HUES48 (cell line): ENCODE results near the gene DHODH.

Experiments
- H3K27ac ChIP-seq: one replicate; pipeline ENCODE4 v1.7.0; 2013; ENCODE audit warnings: low read depth, low read length, inconsistent platforms
- H3K27me3 ChIP-seq: 2 replicates; pipeline ENCODE4 v1.6.1; 2013; ENCODE audit warnings: mild to moderate bottlenecking, low read length; ENCODE audit not compliant: control insufficient read depth, insufficient read depth
- H3K36me3 ChIP-seq: 2 replicates; pipeline ENCODE4 v1.6.1; 2013; ENCODE audit warnings: low read length; ENCODE audit not compliant: control insufficient read depth, insufficient read depth
- H3K4me1 ChIP-seq: 2 replicates; pipeline ENCODE4 v1.6.1; 2013; ENCODE audit warnings: mild to moderate bottlenecking, low read length; ENCODE audit not compliant: control insufficient read depth, insufficient read depth
- H3K4me3 ChIP-seq: 2 replicates; pipeline ENCODE4 v1.5.1; 2013; ENCODE audit warnings: mild to moderate bottlenecking, low read depth, low read length
- H3K9ac ChIP-seq: 2 replicates; pipeline ENCODE4 v1.6.1; 2013; ENCODE audit warnings: mild to moderate bottlenecking, low read depth, low read length, moderate library complexity
- H3K9me3 ChIP-seq: 2 replicates; pipeline ENCODE4 v1.6.1; 2013; ENCODE audit warnings: low read length; ENCODE audit not compliant: control insufficient read depth, insufficient read depth

The DHODH gene

GRCh38 chr16:72008424-72009216 is at the start of gene DHODH:
Gene DHODH (plus strand): TSS chr16:72008744. CDS start chr16:72008765, 21 bp downstream.
- peak within 1 kb of the TSS; percentile 86 for H3K9ac ChIP-seq
- no peaks in the 10 kb centered on the region for H3K9me3 ChIP-seq
- H3K4me1 ChIP-seq = no peaks in the 10 kb centered on the region
- no peaks in the 10 kb centered on the region for H3K27me3 ChIP-seq
- peak within 1 kb of the TSS; percentile 30 for H3K27ac ChIP-seq
- H3K36me3 ChIP-seq = peaks cover 21% of the 10 kb centered on the region
- peak within 1 kb of the TSS; percentile 82 for H3K4me3 ChIP-seq

DNA sequence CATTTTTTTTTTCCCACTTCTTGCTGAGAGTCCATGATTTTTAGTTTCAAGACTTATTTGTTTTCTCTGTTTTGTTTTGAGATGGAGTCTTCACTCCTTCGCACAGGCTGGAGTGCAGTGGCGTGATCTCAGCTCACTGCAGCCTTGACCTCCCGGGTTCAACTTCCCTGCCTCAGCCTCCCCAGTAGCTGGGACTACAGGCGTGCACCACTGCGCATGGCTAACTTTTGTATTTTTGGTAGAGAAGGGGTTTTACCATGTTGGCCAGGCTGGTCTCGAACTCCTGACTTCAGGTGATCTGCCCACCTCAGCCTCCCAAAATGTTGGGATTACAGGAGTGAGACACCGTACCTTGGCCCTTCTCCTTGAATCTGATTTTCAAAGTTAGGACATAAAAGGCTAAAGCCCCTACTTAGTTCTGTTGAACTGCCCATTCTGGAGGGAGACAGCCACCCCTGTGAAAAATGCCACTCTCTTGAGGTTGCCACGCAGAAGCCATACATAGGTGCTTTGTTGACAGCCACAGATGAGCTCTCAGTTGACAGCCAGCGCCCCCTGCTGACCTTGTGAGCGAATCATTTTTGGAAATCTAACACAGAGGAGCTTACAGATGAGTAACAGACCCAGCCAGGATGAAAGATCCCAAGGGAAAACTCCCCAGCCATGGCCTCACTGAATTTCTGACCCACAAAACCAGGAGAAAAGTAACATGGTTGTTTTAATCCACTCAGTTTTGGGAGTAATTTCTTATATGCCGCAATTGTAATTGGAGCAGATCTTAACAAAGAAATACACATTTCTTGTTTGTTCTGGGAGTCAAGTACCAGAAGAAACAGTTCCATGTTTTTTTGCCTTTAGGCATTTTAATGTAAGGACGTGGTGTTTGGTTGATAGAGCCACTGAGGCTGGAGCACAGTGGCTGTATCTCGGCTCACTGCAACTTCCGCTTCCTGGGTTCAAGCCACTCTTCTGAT is 47.2 kb upstream of the DHODH start:
- Histone ChIP-seq H3K4me1 (no peaks in the 10 kb centered on the region), H3K27ac (no peak overlapping the region), H3K9ac (no peak overlapping the region), H3K4me3 (no peak overlapping the region), H3K27me3 (no peaks in the 10 kb centered on the region), H3K36me3 (no peaks in the 10 kb centered on the region), H3K9me3 (no peaks in the 10 kb centered on the region)

GRCh38 chr16:71963125-71963875 is 45.2 kb upstream of the DHODH start:
- Histone ChIP-seq H3K27ac (no peak overlapping the region), H3K9ac (no peak overlapping the region), H3K36me3 (no peaks in the 10 kb centered on the region), H3K4me3 (no peak overlapping the region), H3K4me1 (no peaks in the 10 kb centered on the region), H3K9me3 (no peaks in the 10 kb centered on the region), H3K27me3 (no peaks in the 10 kb centered on the region)

DNA sequence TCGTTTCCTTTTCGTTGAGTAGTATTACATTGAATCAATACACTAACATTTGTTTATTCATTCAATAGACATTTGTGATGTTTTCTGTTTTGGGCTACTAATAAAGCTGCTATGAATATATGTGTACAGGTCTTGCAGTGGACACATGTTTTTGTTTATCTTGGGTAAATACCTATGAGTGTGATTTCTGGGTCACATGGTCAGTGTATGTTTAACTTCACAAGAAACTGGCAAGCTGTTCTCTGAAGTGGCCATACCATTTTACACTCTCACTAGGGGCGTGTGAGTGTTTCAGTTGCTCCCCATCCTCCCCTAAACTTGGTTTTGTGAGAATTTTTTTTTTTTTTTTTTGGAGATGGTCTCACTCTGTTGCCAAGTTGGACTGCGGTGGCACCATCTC is 43.3 kb upstream of the DHODH start:
- no peak overlapping the region for H3K4me3 ChIP-seq
- no peak overlapping the region for H3K9ac ChIP-seq
- no peaks in the 10 kb centered on the region for H3K9me3 ChIP-seq
- H3K27ac ChIP-seq = no peak overlapping the region
- no peaks in the 10 kb centered on the region for H3K27me3 ChIP-seq
- no peaks in the 10 kb centered on the region for H3K36me3 ChIP-seq
- H3K4me1 ChIP-seq = no peaks in the 10 kb centered on the region

GRCh38 chr16:71966932-71967331 is 41.6 kb upstream of the DHODH start:
- H3K9ac ChIP-seq = no peak overlapping the region
- no peaks in the 10 kb centered on the region for H3K4me1 ChIP-seq
- H3K27me3 ChIP-seq = no peaks in the 10 kb centered on the region
- H3K36me3 ChIP-seq = no peaks in the 10 kb centered on the region
- no peaks in the 10 kb centered on the region for H3K9me3 ChIP-seq
- no peak overlapping the region for H3K4me3 ChIP-seq
- H3K27ac ChIP-seq = no peak overlapping the region

- Histone ChIP-seq H3K36me3 (no peaks in the 10 kb centered on the region), H3K9ac (no peak overlapping the region), H3K9me3 (no peaks in the 10 kb centered on the region), H3K4me1 (no peaks in the 10 kb centered on the region), H3K4me3 (no peak overlapping the region), H3K27me3 (no peaks in the 10 kb centered on the region), H3K27ac (no peak overlapping the region)
Measured at GRCh38 chr16:71969353-71969752, 39.2 kb upstream of the DHODH start.

- Histone ChIP-seq H3K36me3 (no peaks in the 10 kb centered on the region), H3K4me1 (no peaks in the 10 kb centered on the region), H3K9ac (no peak overlapping the region), H3K9me3 (no peaks in the 10 kb centered on the region), H3K27ac (no peak overlapping the region), H3K27me3 (no peaks in the 10 kb centered on the region), H3K4me3 (no peak overlapping the region)
Measured at GRCh38 chr16:71971571-71971970, 37.0 kb upstream of the DHODH start.

DNA sequence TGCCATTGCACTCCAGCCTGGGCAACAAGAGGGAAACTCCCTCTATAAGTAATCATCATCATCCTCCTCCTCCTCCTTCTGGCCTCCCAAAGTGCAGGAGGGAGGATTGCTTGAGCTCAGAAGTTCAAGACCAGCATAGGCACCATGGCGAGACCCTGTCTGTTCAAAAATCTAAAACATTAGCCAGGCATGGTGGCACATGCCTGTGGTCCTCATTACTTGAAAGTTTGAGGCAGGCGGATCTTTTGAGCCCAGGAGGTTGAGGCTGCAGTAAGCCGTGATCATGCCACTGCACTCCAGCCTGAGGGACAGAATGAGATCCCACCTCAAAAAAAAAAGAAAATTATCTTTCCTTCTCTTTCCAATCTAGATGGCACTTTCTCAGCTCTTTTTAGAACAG is 36.2 kb upstream of the DHODH start:
- Histone ChIP-seq H3K9me3 (no peaks in the 10 kb centered on the region), H3K9ac (no peak overlapping the region), H3K36me3 (no peaks in the 10 kb centered on the region), H3K27me3 (no peaks in the 10 kb centered on the region), H3K4me1 (no peaks in the 10 kb centered on the region), H3K4me3 (no peak overlapping the region), H3K27ac (no peak overlapping the region)

DNA sequence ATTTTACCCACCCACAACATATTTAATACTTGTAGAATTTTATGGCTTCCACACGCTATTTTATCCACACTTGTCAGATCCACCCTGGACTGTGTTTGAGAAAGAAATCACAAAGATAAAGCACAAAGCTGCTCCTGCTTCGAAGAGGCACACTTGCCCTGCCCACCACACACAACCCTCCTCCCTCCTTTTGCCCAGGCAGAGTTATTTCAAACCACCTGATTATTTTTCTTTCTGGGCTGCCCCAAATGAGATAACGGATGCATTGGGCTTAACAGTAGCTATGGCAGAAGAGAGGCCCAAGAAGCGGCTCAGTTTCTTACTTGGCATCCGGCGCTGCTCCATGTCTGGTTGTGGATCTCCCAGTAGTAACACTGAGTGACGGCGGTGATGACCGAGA is 35.5 kb upstream of the DHODH start:
- Histone ChIP-seq H3K27me3 (no peaks in the 10 kb centered on the region), H3K9ac (no peak overlapping the region), H3K4me1 (no peaks in the 10 kb centered on the region), H3K27ac (no peak overlapping the region), H3K9me3 (no peaks in the 10 kb centered on the region), H3K4me3 (no peak overlapping the region), H3K36me3 (no peaks in the 10 kb centered on the region)

DNA sequence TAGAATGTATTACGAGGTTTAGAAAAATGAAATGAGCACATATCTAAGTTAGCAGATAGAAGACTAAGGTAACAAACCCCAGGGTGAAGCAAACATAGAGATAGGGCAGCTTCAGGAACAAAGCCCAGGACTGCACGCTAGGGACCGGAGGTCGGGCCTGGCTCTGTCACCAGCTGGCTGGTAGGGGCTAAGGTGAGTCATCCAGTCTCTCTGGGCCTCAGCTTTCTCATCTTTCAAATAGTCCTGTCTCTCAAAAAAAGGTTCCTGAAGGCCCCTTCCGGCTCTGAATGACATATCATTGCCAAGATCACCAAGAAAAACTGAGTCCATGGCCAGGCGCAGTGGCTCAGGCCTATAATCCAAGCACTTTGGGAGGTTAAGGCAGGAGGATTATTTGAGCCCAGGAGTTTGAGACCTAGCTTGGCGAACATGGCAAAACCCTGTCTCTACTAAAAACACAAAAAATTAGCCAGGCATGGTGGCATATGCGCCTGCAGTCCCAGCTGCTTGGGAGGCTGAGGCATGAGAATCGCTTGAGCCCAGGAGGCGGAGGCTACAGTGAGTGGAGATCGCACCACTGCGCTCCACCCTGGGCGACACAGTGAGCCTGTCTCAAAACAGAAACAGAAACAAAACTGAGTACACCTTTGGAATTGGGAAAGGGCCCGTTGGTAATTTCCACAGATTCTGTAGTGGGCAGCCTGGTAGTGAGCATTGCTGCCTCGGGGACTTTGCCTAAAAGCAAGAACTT is 34.3 kb upstream of the DHODH start:
- no peak overlapping the region for H3K27ac ChIP-seq
- H3K36me3 ChIP-seq = no peaks in the 10 kb centered on the region
- H3K9ac ChIP-seq = no peak overlapping the region

More for the DNA sequence above, 34.3 kb upstream of the DHODH start:
- no peaks in the 10 kb centered on the region for H3K9me3 ChIP-seq
- H3K4me1 ChIP-seq = no peaks in the 10 kb centered on the region
- no peaks in the 10 kb centered on the region for H3K27me3 ChIP-seq
- H3K4me3 ChIP-seq = no peak overlapping the region
